K562 (cell line): ENCODE measurements around the gene ACAT2. TPM values are rescaled to one million over a fixed set of nuclear protein-coding genes. Genes with fewer than 3 reads are reported as not detected.

Source experiments
- BCOR ChIP-seq: fragments of 450-650 bp; IDR thresholded peaks from 2 replicates; pipeline ENCODE4 v1.6.1; 2016
- HNRNPL ChIP-seq: fragments of 200-400 bp; formaldehyde crosslinking; IDR thresholded peaks from 2 replicates; pipeline ENCODE4 v1.6.1; 2017; ENCODE audit warnings: low read depth, mild to moderate bottlenecking, low read length
- HOXB6 ChIP-seq: fragments of 250-450 bp; sonication (Bioruptor Pico); IDR thresholded peaks from 2 replicates; pipeline ENCODE4 v1.5.1; 2022; ENCODE audit warnings: mild to moderate bottlenecking, borderline replicate concordance
- NBN ChIP-seq: fragments of 450-650 bp; IDR thresholded peaks from 2 replicates; pipeline ENCODE4 v1.6.1; 2016; ENCODE audit warnings: low read depth, mild to moderate bottlenecking
- NR2F6 ChIP-seq: fragments of 450-650 bp; formaldehyde crosslinking; IDR thresholded peaks from 2 replicates; pipeline ENCODE4 v1.4.0; 2020; ENCODE audit warnings: mild to moderate bottlenecking
- PHTF2 ChIP-seq: fragments of 250-450 bp; sonication (Bioruptor Pico); IDR thresholded peaks from 2 replicates; pipeline ENCODE4 v1.5.0; 2021; ENCODE audit warnings: mild to moderate bottlenecking
- STAG1 ChIP-seq: sonication (generic); formaldehyde crosslinking; IDR thresholded peaks from 2 replicates; pipeline ENCODE4 v1.5.0; 2020; ENCODE audit warnings: missing genetic modification reagents, borderline replicate concordance
- TCFL5 ChIP-seq: fragments of 250-450 bp; sonication (Bioruptor Pico); conservative IDR thresholded peaks from 2 replicates; pipeline ENCODE4 v1.6.1; 2021; ENCODE audit warnings: mild to moderate bottlenecking, moderate library complexity, matching md5 sums
- TGIF2 ChIP-seq: sonication (generic); formaldehyde crosslinking; IDR thresholded peaks from 2 replicates; pipeline ENCODE4 v1.8.1; 2022; ENCODE audit warnings: mild to moderate bottlenecking, missing genetic modification reagents, moderate library complexity
- TRIM28 ChIP-seq: fragments of 450-650 bp; IDR thresholded peaks from 2 replicates; pipeline ENCODE4 v1.6.1; 2017
- U2AF2 ChIP-seq: fragments of 200-400 bp; formaldehyde crosslinking; optimal IDR thresholded peaks from 2 replicates; pipeline ENCODE3; 2017; ENCODE audit warnings: low read depth, mild to moderate bottlenecking, low read length
- ZNF232 ChIP-seq: sonication (generic); formaldehyde crosslinking; IDR thresholded peaks from 2 replicates; pipeline ENCODE4 v1.8.0; 2022; ENCODE audit warnings: mild to moderate bottlenecking, missing genetic modification reagents
- ZNF436 ChIP-seq: fragments of 250-450, 450-650 bp; sonication (Bioruptor Pico); formaldehyde crosslinking; IDR thresholded peaks from 2 replicates; pipeline ENCODE4 v1.7.0; 2020; ENCODE audit warnings: mild to moderate bottlenecking
- ZNF830 ChIP-seq: fragments of 250-450 bp; sonication (Bioruptor Pico); IDR thresholded peaks from 2 replicates; pipeline ENCODE4 v1.5.0; 2021; ENCODE audit warnings: mild to moderate bottlenecking
- polyA plus RNA-seq, 8 experiments: library from polyadenylated mRNA; depleted of rRNA in 4 of 8; stranded (reverse) in 5 of 8; unstranded in 3 of 8; fragments of >200 nt; fragmentation: Nextera tagmentation in 2 of 8; fragmentation: Illumina TruSeq in 1 of 8; extraction: Ambion mirVana in 2 of 8; extraction: Trizol in 1 of 8; gene quantifications; 2 replicates each; pipeline versions ENCODE4 v1.2.1 to v1.2.3, GENCODE V29; 2011 to 2014; ENCODE audit warnings: inconsistent platforms in 1 of 8, missing spikeins in 1 of 8
- total RNA-seq, 7 experiments: library from RNA; depleted of rRNA in 6 of 7; stranded (reverse); fragments of >200 nt in 6 of 7; fragmentation: Illumina TruSeq in 2 of 7; extraction: Trizol in 2 of 7; gene quantifications; 2 replicates each; pipeline versions ENCODE4 v1.2.1 to v1.2.3, GENCODE V29; 2011 to 2021; ENCODE audit warnings: low replicate concordance in 1 of 7
- TF ChIP-seq, protein P1 (sequence below), 2 experiments: fragments of 450-650 bp in 1 of 2; IDR thresholded peaks; 2 replicates each; pipeline ENCODE4 v1.6.1; 2011 to 2017; ENCODE audit warnings: low read depth in 2 of 2, antibody characterized with exemption in 1 of 2, borderline replicate concordance in 1 of 2, low read length in 1 of 2, mild to moderate bottlenecking in 1 of 2, mixed read lengths in 1 of 2; ENCODE audit not compliant: control insufficient read depth in 1 of 2
- TF ChIP-seq, protein P2 (sequence below): fragments of 450-650 bp; IDR thresholded peaks from 2 replicates; pipeline ENCODE4 v1.6.1; 2017; ENCODE audit warnings: antibody characterized with exemption, mild to moderate bottlenecking
- TF ChIP-seq, protein P3 (sequence below): fragments of 450-650 bp; IDR thresholded peaks from 2 replicates; pipeline ENCODE4 v1.6.1; 2016; ENCODE audit warnings: antibody characterized with exemption

The ACAT2 gene
- total and polyA plus RNA-seq, 9 of the 15 experiments (the other 6 are each of a cell fraction or from before 2014, with no cell fraction given) = 63.0 to 309 (median 144) TPM

DNA sequence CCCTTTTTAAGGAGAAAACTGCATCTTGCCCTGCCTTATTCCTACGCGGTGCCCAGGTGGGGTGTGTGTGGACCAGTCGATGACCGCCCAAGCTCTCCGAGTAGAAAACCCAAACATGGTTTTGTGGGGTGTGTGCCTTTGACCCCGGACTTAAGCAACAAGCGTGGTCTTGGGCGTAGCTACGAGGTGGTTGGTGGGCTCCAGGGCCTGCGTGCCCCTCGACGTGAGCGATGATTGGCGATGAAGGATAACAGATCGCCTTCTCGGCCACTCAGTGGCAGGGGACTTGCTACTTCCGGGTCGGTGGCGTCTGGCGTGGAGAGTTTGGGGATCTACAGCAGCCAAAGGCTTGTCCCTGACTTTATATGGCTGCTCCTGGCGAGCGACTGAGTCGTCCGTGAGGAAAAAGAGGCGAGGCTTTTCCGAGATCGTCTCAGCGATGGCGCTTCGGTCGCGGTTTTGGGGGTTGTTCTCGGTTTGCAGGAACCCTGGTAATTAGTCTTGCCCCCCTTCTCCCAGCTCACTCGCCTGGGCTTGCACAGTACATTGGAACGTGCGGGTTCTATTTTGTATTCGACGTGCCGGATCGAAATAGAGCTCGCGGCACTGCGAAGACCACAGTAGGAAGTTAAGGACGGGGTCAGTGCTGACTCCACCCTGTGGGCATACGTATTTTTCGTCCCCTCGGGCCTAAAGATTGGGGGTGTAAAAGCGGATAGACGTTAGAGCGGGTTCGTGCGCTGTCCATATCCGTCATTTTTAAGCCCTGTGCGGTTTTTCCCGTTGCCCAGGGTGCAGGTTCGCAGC is 28.5 kb downstream of the ACAT2 start, which contains the start of gene MRPL18 (continued):
- TF ChIP-seq, protein P1, sequence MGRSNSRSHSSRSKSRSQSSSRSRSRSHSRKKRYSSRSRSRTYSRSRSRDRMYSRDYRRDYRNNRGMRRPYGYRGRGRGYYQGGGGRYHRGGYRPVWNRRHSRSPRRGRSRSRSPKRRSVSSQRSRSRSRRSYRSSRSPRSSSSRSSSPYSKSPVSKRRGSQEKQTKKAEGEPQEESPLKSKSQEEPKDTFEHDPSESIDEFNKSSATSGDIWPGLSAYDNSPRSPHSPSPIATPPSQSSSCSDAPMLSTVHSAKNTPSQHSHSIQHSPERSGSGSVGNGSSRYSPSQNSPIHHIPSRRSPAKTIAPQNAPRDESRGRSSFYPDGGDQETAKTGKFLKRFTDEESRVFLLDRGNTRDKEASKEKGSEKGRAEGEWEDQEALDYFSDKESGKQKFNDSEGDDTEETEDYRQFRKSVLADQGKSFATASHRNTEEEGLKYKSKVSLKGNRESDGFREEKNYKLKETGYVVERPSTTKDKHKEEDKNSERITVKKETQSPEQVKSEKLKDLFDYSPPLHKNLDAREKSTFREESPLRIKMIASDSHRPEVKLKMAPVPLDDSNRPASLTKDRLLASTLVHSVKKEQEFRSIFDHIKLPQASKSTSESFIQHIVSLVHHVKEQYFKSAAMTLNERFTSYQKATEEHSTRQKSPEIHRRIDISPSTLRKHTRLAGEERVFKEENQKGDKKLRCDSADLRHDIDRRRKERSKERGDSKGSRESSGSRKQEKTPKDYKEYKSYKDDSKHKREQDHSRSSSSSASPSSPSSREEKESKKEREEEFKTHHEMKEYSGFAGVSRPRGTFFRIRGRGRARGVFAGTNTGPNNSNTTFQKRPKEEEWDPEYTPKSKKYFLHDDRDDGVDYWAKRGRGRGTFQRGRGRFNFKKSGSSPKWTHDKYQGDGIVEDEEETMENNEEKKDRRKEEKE (IDR thresholded peaks at IDR 0.05; ENCODE audit: borderline replicate concordance in 1 of 2, control insufficient read depth in 1 of 2, low read depth in 2 of 2, low read length in 1 of 2) = no peak
- TF ChIP-seq U2AF2 = no peak
- TF ChIP-seq NBN = peak; percentile 8; the same call in 1 of the 2 replicates
- TF ChIP-seq BCOR = 0 out of 2 replicates have a peak, but pooled peaks have one; percentile 18
- TF ChIP-seq, protein P2, sequence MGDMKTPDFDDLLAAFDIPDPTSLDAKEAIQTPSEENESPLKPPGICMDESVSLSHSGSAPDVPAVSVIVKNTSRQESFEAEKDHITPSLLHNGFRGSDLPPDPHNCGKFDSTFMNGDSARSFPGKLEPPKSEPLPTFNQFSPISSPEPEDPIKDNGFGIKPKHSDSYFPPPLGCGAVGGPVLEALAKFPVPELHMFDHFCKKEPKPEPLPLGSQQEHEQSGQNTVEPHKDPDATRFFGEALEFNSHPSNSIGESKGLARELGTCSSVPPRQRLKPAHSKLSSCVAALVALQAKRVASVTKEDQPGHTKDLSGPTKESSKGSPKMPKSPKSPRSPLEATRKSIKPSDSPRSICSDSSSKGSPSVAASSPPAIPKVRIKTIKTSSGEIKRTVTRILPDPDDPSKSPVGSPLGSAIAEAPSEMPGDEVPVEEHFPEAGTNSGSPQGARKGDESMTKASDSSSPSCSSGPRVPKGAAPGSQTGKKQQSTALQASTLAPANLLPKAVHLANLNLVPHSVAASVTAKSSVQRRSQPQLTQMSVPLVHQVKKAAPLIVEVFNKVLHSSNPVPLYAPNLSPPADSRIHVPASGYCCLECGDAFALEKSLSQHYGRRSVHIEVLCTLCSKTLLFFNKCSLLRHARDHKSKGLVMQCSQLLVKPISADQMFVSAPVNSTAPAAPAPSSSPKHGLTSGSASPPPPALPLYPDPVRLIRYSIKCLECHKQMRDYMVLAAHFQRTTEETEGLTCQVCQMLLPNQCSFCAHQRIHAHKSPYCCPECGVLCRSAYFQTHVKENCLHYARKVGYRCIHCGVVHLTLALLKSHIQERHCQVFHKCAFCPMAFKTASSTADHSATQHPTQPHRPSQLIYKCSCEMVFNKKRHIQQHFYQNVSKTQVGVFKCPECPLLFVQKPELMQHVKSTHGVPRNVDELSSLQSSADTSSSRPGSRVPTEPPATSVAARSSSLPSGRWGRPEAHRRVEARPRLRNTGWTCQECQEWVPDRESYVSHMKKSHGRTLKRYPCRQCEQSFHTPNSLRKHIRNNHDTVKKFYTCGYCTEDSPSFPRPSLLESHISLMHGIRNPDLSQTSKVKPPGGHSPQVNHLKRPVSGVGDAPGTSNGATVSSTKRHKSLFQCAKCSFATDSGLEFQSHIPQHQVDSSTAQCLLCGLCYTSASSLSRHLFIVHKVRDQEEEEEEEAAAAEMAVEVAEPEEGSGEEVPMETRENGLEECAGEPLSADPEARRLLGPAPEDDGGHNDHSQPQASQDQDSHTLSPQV = no peak
- TF ChIP-seq STAG1 = no peak
- TF ChIP-seq TGIF2 (CRISPR knock-in tag) = no peak
- TF ChIP-seq PHTF2 = no peak
- no peak for TF ChIP-seq ZNF232 (CRISPR knock-in tag)
- no peak for TF ChIP-seq TRIM28
- no peak for TF ChIP-seq TCFL5 (CRISPR knock-in tag)
- TF ChIP-seq HOXB6 (CRISPR knock-in tag) = no peak
- TF ChIP-seq ZNF436 = no peak; the same call in 1 of the 2 replicates
- no peak for TF ChIP-seq HNRNPL
- TF ChIP-seq, protein P3, sequence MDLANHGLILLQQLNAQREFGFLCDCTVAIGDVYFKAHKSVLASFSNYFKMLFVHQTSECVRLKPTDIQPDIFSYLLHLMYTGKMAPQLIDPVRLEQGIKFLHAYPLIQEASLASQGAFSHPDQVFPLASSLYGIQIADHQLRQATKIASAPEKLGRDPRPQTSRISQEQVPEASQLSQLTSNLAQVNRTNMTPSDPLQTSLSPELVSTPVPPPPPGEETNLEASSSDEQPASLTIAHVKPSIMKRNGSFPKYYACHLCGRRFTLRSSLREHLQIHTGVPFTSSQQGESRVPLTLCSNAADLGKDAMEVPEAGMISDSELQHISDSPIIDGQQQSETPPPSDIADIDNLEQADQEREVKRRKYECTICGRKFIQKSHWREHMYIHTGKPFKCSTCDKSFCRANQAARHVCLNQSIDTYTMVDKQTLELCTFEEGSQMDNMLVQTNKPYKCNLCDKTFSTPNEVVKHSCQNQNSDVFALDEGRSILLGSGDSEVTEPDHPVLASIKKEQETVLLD = peak; percentile 85
- TF ChIP-seq ZNF830 (CRISPR knock-in tag) = no peak
- no peak; the same call in 1 of the 2 replicates for TF ChIP-seq NR2F6
